Stimulated activated CD8-positive, alpha-beta memory T cell treated with anti-CD3 and anti-CD28 coated beads, Interleukin-12 subunit alpha, Interleukin-12 subunit beta, amount 100 ng/mL, for 24 hours (primary cell): ENCODE data around the gene RAP1GAP2.
"Not testable (repeated sequence)": the region's sequence is repeated elsewhere in the genome, so short reads cannot be mapped to it uniquely, and the experiment has no call there.

Experiments
- DNase-seq: peaks from one replicate; pipeline ENCODE4 v3.0.0-alpha.2; 2020; ENCODE audit errors: extremely low read depth

RAP1GAP2 gene

GRCh38 chr17:2883544-2884213, 87.4 kb downstream of the RAP1GAP2 start:
- no peak for DNase-seq

- DNase-seq, result no peak
Measured at GRCh38 chr17:2885733-2886132, 89.5 kb downstream of the RAP1GAP2 start.

GRCh38 chr17:2888326-2888725, 92.1 kb downstream of the RAP1GAP2 start:
- DNase-seq, result no peak

GRCh38 chr17:2889256-2889655, 93.0 kb downstream of the RAP1GAP2 start:
- DNase-seq, result no peak

GRCh38 chr17:2890778-2891177, 94.5 kb downstream of the RAP1GAP2 start:
- DNase-seq, result not testable (repeated sequence)

GRCh38 chr17:2892305-2892971, 96.2 kb downstream of the RAP1GAP2 start:
- DNase-seq, result no peak

- no peak for DNase-seq
Measured at GRCh38 chr17:2893422-2893914, 97.2 kb downstream of the RAP1GAP2 start.

GRCh38 chr17:2894782-2895181, 98.5 kb downstream of the RAP1GAP2 start:
- DNase-seq, result no peak

- DNase-seq, result no peak
Measured at GRCh38 chr17:2897605-2898004, 101.4 kb downstream of the RAP1GAP2 start.

GRCh38 chr17:2898255-2898926, 102.2 kb downstream of the RAP1GAP2 start:
- DNase-seq, result no peak

- DNase-seq, result no peak
Measured at GRCh38 chr17:2899906-2900305, 103.7 kb downstream of the RAP1GAP2 start.

GRCh38 chr17:2900842-2901241, 104.6 kb downstream of the RAP1GAP2 start:
- no peak for DNase-seq

- DNase-seq, result no peak
Measured at GRCh38 chr17:2901582-2901981, 105.3 kb downstream of the RAP1GAP2 start.

- DNase-seq, result no peak
Measured at GRCh38 chr17:2902546-2902945, 106.3 kb downstream of the RAP1GAP2 start.

- no peak for DNase-seq
Measured at GRCh38 chr17:2903193-2903974, 107.1 kb downstream of the RAP1GAP2 start.

- DNase-seq, result no peak
Measured at GRCh38 chr17:2904135-2904534, 107.9 kb downstream of the RAP1GAP2 start.

- DNase-seq, result no peak
Measured at GRCh38 chr17:2905269-2905668, 109.0 kb downstream of the RAP1GAP2 start.

- no peak for DNase-seq
Measured at GRCh38 chr17:2905696-2906501, 109.7 kb downstream of the RAP1GAP2 start.

GRCh38 chr17:2906901-2907300, 110.7 kb downstream of the RAP1GAP2 start:
- no peak for DNase-seq

- DNase-seq, result no peak
Measured at GRCh38 chr17:2909175-2909845, 113.1 kb downstream of the RAP1GAP2 start.

- DNase-seq, result no peak
Measured at GRCh38 chr17:2909846-2910234, 113.6 kb downstream of the RAP1GAP2 start.
